ENCODE data around the gene FGF11.

The FGF11 gene

GRCh38 chr17:7411427-7411750 is 27.9 kb upstream of the FGF11 start:
- H3K27me3 ChIP-seq (ENCODE audit: insufficient read depth, low read depth, severe bottlenecking): no peaks in the 10 kb centered on the region
- H3K9me3 ChIP-seq (ENCODE audit: severe bottlenecking): no peaks in the 10 kb centered on the region
- no peak overlapping the region for H3K27ac ChIP-seq
- peaks cover 22% of the 10 kb centered on the region for H3K36me3 ChIP-seq
- H3K4me3 ChIP-seq (ENCODE audit: low read depth, low read length): no peak overlapping the region
- TF ChIP-seq CTCF (IDR thresholded peaks at IDR 0.05; ENCODE audit: low read depth, low read length): no peak
- no peak for DNase-seq

- no peaks in the 10 kb centered on the region for H3K27me3 ChIP-seq (ENCODE audit: insufficient read depth, low read depth, severe bottlenecking)
- TF ChIP-seq CTCF (IDR thresholded peaks at IDR 0.05; ENCODE audit: low read depth, low read length): no peak
- H3K27ac ChIP-seq: no peak overlapping the region
- DNase-seq: no peak
- no peaks in the 10 kb centered on the region for H3K9me3 ChIP-seq (ENCODE audit: severe bottlenecking)
- H3K36me3 ChIP-seq: peaks cover 22% of the 10 kb centered on the region
- no peak overlapping the region for H3K4me3 ChIP-seq (ENCODE audit: low read depth, low read length)
These were observed 25.8 kb upstream of the FGF11 start for GRCh38 chr17:7413346-7413985.

GRCh38 chr17:7414837-7415236 is 24.5 kb upstream of the FGF11 start:
- Histone ChIP-seq H3K36me3 (peaks cover 9% of the 10 kb centered on the region), H3K27me3 (ENCODE audit: insufficient read depth, low read depth, severe bottlenecking) (no peaks in the 10 kb centered on the region), H3K27ac (no peak overlapping the region), H3K9me3 (ENCODE audit: severe bottlenecking) (no peaks in the 10 kb centered on the region), H3K4me3 (ENCODE audit: low read depth, low read length) (no peak overlapping the region)
- DNase-seq: no peak
- no peak for TF ChIP-seq CTCF (IDR thresholded peaks at IDR 0.05; ENCODE audit: low read depth, low read length)

GRCh38 chr17:7415784-7416183 is 23.5 kb upstream of the FGF11 start:
- Histone ChIP-seq H3K27ac (no peak overlapping the region), H3K27me3 (ENCODE audit: insufficient read depth, low read depth, severe bottlenecking) (no peaks in the 10 kb centered on the region), H3K4me3 (ENCODE audit: low read depth, low read length) (no peak overlapping the region), H3K36me3 (peaks cover 9% of the 10 kb centered on the region), H3K9me3 (ENCODE audit: severe bottlenecking) (no peaks in the 10 kb centered on the region)
- no peak for DNase-seq
- no peak for TF ChIP-seq CTCF (IDR thresholded peaks at IDR 0.05; ENCODE audit: low read depth, low read length)

GRCh38 chr17:7416323-7416722 is 23.0 kb upstream of the FGF11 start:
- no peak overlapping the region for H3K27ac ChIP-seq
- no peaks in the 10 kb centered on the region for H3K27me3 ChIP-seq (ENCODE audit: insufficient read depth, low read depth, severe bottlenecking)
- H3K9me3 ChIP-seq (ENCODE audit: severe bottlenecking): no peaks in the 10 kb centered on the region
- TF ChIP-seq CTCF (IDR thresholded peaks at IDR 0.05; ENCODE audit: low read depth, low read length): no peak
- no peak for DNase-seq
- H3K4me3 ChIP-seq (ENCODE audit: low read depth, low read length): no peak overlapping the region
- peaks cover 9% of the 10 kb centered on the region for H3K36me3 ChIP-seq

GRCh38 chr17:7417056-7417655 is 22.2 kb upstream of the FGF11 start:
- no peak for DNase-seq
- no peak for TF ChIP-seq CTCF (IDR thresholded peaks at IDR 0.05; ENCODE audit: low read depth, low read length)
- Histone ChIP-seq H3K9me3 (ENCODE audit: severe bottlenecking) (no peaks in the 10 kb centered on the region), H3K36me3 (peaks cover 9% of the 10 kb centered on the region), H3K27ac (no peak overlapping the region), H3K27me3 (ENCODE audit: insufficient read depth, low read depth, severe bottlenecking) (no peaks in the 10 kb centered on the region), H3K4me3 (ENCODE audit: low read depth, low read length) (no peak overlapping the region)

Measured in WERI-Rb-1 (cell line).